Putamen (tissue), 1 donor: ENCODE results near the gene PA2G4.
"Not testable (repeated sequence)": the region's sequence is repeated elsewhere in the genome, so short reads cannot be mapped to it uniquely, and the experiment has no call there.

Experiments used
- DNase-seq: peaks from one replicate; pipeline ENCODE4 v3.0.0-alpha.2; 2016; ENCODE audit warnings: low spot score

The PA2G4 gene

GRCh38 chr12:56099787-56100186, 4.6 kb upstream of the PA2G4 start:
- no peak for DNase-seq

- DNase-seq, result no peak
These were observed 3.3 kb upstream of the PA2G4 start for GRCh38 chr12:56101045-56101444.

- DNase-seq, result no peak
These were observed 1.7 kb upstream of the PA2G4 start for GRCh38 chr12:56102683-56103065.

GRCh38 chr12:56103066-56103711, 1.2 kb upstream of the PA2G4 start:
- no peak for DNase-seq

- DNase-seq, result no peak
These were observed 593 bp upstream of the PA2G4 start for GRCh38 chr12:56103823-56104108.

- no peak for DNase-seq
These were observed 653 bp downstream of the PA2G4 start for GRCh38 chr12:56104815-56105608.

GRCh38 chr12:56105609-56105902, 1.2 kb downstream of the PA2G4 start:
- no peak for DNase-seq

GRCh38 chr12:56107242-56107641, 2.9 kb downstream of the PA2G4 start:
- DNase-seq, result no peak

GRCh38 chr12:56110571-56110970, 6.2 kb downstream of the PA2G4 start:
- DNase-seq, result no peak

GRCh38 chr12:56114084-56114483, 9.7 kb downstream of the PA2G4 start:
- no peak for DNase-seq

- DNase-seq, result no peak
These were observed 11.0 kb downstream of the PA2G4 start for GRCh38 chr12:56115329-56115728.

- peak; percentile 97 for DNase-seq
These were observed 12.1 kb downstream of the PA2G4 start, which contains the start of gene RPL41 for GRCh38 chr12:56116267-56117081. Gene RPL41 (plus strand): TSS chr12:56116633.

GRCh38 chr12:56117082-56117706, 12.8 kb downstream of the PA2G4 start:
- DNase-seq, result not testable (repeated sequence)

- DNase-seq, result peak; percentile 98
These were observed 13.7 kb downstream of the PA2G4 start, which contains the start of gene ZC3H10 for GRCh38 chr12:56117778-56118687. Gene ZC3H10 (plus strand): TSS chr12:56118266. CDS start chr12:56120563, 2,297 bp downstream.

- DNase-seq, result no peak
These were observed 14.5 kb downstream of the PA2G4 start for GRCh38 chr12:56118688-56119357.

GRCh38 chr12:56119361-56119796, 15.0 kb downstream of the PA2G4 start:
- DNase-seq, result peak; percentile 75

- DNase-seq, result no peak
These were observed 15.9 kb downstream of the PA2G4 start for GRCh38 chr12:56120158-56120846.

- DNase-seq, result no peak
These were observed 17.0 kb downstream of the PA2G4 start for GRCh38 chr12:56121204-56121870.

- no peak for DNase-seq
These were observed 18.3 kb downstream of the PA2G4 start for GRCh38 chr12:56122637-56123036.

- DNase-seq, result no peak
These were observed 19.8 kb downstream of the PA2G4 start for GRCh38 chr12:56124133-56124532.
